ENCODE data around the gene RPS26. TPM values are rescaled to one million over a fixed set of nuclear protein-coding genes. Genes with fewer than 3 reads are reported as not detected.

The RPS26 gene
- total and polyA plus RNA-seq, 2 donors (not counting 3 experiments of a cell fraction or from before 2014, with no cell fraction given), result 57.3 to 1,847 TPM

DNA sequence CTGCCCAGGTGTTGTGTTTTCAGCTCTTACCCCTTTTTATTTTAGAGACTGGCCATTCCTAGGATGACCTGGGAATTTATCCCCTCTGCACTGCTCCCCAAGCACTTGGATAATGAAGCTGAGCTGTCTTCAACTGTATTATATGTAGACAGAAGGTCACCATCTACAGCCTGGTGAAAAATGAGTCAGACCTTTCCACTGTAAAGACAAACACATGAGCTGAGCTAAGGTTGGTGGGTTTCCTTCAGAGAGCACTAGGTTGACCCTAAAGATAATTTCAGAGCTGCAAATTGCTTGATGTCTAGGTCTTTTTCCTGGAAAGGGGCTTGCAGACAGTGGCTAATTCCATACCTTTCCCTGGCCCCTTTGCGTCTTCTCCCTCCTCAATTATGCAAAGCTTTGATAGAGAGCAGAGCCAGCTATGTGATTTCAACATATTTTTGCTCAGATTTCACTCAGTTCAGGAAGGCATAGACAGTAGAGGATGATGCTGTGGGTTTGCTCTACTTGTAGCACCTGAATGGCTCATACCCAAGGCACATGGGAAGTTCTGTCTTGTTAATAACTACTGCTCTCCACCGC lies 30.1 kb upstream of the RPS26 start:
- H3K27me3 ChIP-seq (ENCODE audit: control insufficient read depth in 2 of 2, insufficient read depth in 2 of 2, low read length in 2 of 2), result no peaks in the 10 kb centered on the region
- no peak overlapping the region for H3K4me3 ChIP-seq (replicated peaks in 1 of 3; ENCODE audit: insufficient read depth in 1 of 3, low read depth in 1 of 3, low read length in 3 of 3)
- no peak overlapping the region for H2AFZ ChIP-seq (ENCODE audit: low read depth, low read length)
- H3K4me2 ChIP-seq (ENCODE audit: insufficient read depth, low read length), result no peak overlapping the region
- no peaks in the 10 kb centered on the region for H4K20me1 ChIP-seq (replicated peaks; ENCODE audit: control insufficient read depth, extremely low read depth, insufficient read depth, low read length)
- no TSS peak for BruUV-seq (replicated peaks)
- no peak overlapping the region for H3K27ac ChIP-seq (ENCODE audit: insufficient read depth, low read depth, low read length)
- no peak for FAIRE-seq
- TF ChIP-seq EZH2 (IDR thresholded peaks at IDR 0.05; ENCODE audit: borderline replicate concordance, low read depth, low read length, severe bottlenecking) (no peak), FOS (IDR thresholded peaks at IDR 0.05; ENCODE audit: borderline replicate concordance, insufficient read depth, low read length) (no peak), MYC (IDR thresholded peaks at IDR 0.05; ENCODE audit: low read depth, low read length) (no peak), POLR2A (IDR thresholded peaks at IDR 0.05; ENCODE audit: low read depth, low read length) (no peak), POLR2AphosphoS5 (IDR thresholded peaks at IDR 0.05; ENCODE audit: insufficient read depth, low read depth, low read length) (no peak), GATA2 (IDR thresholded peaks at IDR 0.05; ENCODE audit: insufficient read depth, insufficient read length, low read depth, low read length) (no peak), JUN (IDR thresholded peaks at IDR 0.05; ENCODE audit: borderline replicate concordance, insufficient read depth, insufficient read length, low read depth) (no peak)
- TF ChIP-seq, protein P1, sequence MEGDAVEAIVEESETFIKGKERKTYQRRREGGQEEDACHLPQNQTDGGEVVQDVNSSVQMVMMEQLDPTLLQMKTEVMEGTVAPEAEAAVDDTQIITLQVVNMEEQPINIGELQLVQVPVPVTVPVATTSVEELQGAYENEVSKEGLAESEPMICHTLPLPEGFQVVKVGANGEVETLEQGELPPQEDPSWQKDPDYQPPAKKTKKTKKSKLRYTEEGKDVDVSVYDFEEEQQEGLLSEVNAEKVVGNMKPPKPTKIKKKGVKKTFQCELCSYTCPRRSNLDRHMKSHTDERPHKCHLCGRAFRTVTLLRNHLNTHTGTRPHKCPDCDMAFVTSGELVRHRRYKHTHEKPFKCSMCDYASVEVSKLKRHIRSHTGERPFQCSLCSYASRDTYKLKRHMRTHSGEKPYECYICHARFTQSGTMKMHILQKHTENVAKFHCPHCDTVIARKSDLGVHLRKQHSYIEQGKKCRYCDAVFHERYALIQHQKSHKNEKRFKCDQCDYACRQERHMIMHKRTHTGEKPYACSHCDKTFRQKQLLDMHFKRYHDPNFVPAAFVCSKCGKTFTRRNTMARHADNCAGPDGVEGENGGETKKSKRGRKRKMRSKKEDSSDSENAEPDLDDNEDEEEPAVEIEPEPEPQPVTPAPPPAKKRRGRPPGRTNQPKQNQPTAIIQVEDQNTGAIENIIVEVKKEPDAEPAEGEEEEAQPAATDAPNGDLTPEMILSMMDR (IDR thresholded peaks at IDR 0.05; ENCODE audit: extremely low read depth in 1 of 2, insufficient read depth in 1 of 2, low read depth in 1 of 2, low read length in 2 of 2), result no peak
- TF ChIP-seq, protein P2, sequence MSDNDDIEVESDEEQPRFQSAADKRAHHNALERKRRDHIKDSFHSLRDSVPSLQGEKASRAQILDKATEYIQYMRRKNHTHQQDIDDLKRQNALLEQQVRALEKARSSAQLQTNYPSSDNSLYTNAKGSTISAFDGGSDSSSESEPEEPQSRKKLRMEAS (IDR thresholded peaks at IDR 0.05; ENCODE audit: insufficient read depth, insufficient read length), result no peak
- no peaks in the 10 kb centered on the region for H3K9me3 ChIP-seq (replicated peaks; ENCODE audit: control insufficient read depth, insufficient read depth, low read length)
- intact Hi-C loops (cut with micrococcal nuclease) (no loop called here), dilution Hi-C loops (cut with MboI; ENCODE audit: extremely low pct_ligation_motif_present, low sequenced_read_pairs) (no loop called here)
- ChIA-PET CTCF (interaction anchor here (1.1 to 1.4 kb wide), 3 partner anchors 14 to 18 kb away, joined by 3 to 8 read pairs (median 6); partner anchors contain the start of gene SUOX), POLR2A (no interaction called here)
- H3K79me2 ChIP-seq (ENCODE audit: control insufficient read depth, insufficient read depth, low read length), result no peaks in the 10 kb centered on the region
- no peaks in the 10 kb centered on the region for H3K36me3 ChIP-seq (ENCODE audit: control insufficient read depth in 2 of 2, extremely low read depth in 1 of 2, insufficient read depth in 2 of 2, low read length in 2 of 2)
- no peak overlapping the region for H3K9ac ChIP-seq (replicated peaks; ENCODE audit: extremely low read depth, insufficient read depth, low read length)
- no peak for DNase-seq (ENCODE audit: low read depth, low spot score)
- peaks cover 2% of the 10 kb centered on the region for H3K4me1 ChIP-seq (ENCODE audit: control insufficient read depth, extremely low read depth, insufficient read depth, low read length)
- no peaks in the 10 kb centered on the region for H3K9me1 ChIP-seq (replicated peaks; ENCODE audit: control insufficient read depth, extremely low read depth, insufficient read depth, low read length)

All from endothelial cell of umbilical vein (primary cell).